Stimulated activated CD8-positive, alpha-beta memory T cell treated with anti-CD3 and anti-CD28 coated beads, Interleukin-12 subunit alpha, Interleukin-12 subunit beta, amount 100 ng/mL, for 1 hour (primary cell): ENCODE measurements around the gene GPAM.
"Not testable (repeated sequence)": the region's sequence is repeated elsewhere in the genome, so short reads cannot be mapped to it uniquely, and the experiment has no call there.

Source experiments
- DNase-seq: peaks from one replicate; pipeline ENCODE4 v3.0.0-alpha.2; 2020; ENCODE audit warnings: low read depth

The GPAM gene

DNA sequence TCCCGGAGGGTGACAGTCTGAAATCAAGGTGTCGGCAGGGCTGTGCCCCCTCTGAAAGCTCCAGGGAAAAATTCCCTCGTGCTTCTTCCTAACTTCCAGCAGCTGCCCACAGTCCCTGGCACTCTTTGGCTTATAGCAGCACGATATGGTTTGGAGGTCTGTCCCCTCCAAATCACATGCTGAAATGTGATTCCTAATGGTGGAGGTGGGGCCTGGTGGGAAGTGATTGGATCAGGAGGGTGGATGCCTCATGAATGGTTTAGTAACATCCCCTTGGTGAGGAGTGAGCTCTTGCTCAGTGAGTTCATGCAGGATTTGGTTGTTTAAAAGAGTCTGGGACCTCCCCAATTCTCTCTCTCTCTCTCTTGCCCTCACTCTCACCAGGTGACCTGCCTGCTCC is 51.1 kb downstream of the GPAM start:
- DNase-seq: no peak

GRCh38 chr10:112131996-112132395 is 51.6 kb downstream of the GPAM start:
- no peak for DNase-seq

DNA sequence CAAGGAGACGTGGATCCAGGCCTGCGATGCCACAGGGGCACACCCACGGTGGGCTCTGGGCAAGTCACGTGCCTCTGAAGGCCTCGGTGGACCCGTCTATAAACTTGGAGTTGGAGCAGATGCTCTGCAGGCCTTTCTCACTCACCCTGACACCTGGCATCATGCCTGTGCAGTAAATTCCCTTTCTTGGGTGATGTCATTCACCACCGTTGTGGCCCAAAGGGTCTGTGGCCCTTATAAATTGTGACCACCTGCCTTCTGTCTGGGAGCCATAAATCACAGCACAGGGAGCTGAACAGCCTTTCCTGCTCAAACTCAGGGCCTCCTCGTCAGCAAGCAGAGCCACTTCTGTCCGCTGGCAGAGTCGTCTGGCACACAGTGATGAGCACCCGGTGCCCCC is 52.2 kb downstream of the GPAM start:
- no peak for DNase-seq

GRCh38 chr10:112126901-112127300 is 56.7 kb downstream of the GPAM start:
- no peak for DNase-seq

DNA sequence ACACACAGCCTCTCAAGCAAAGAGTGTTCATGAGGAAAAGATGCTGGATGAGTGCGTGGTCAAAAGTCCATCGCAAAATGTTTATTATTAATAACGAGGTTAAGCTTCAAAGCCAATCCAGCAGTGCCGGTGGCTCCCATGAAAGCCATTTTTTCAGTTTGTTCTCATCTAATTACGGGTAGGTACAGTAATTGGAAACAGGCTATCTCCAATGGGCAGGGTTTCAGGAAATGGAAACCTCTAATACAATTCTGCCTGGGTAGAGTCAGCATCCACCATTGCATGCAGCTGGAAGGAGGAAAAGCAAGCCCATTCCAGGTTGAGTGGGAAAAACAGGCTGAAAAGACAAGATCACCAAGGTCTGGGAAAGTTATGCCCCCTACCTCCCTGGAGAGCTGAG is 57.4 kb downstream of the GPAM start:
- DNase-seq: no peak

GRCh38 chr10:112124866-112125265 is 58.7 kb downstream of the GPAM start:
- no peak for DNase-seq

DNA sequence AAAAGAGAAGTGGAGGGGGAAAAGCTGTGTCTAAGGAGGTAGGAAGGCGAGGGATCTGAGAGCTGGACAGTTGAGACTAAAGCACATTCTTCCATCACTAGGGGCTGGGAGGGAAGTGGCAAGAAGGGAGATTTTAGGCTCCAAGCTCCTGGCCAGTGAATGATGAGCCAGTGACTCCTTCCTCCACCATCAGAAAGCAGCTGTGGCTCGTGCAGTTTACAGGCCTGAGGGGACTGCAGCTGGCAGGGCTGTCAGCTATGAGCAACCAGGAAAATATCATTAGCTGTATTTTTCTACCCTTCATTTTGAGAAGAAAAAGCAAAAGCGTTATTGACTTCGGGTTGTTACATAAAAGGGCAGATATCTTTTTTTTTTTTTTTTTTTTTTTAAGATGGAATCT is 60.7 kb downstream of the GPAM start:
- DNase-seq: no peak

- no peak for DNase-seq
Measured at GRCh38 chr10:112120491-112120890, 63.1 kb downstream of the GPAM start.

DNA sequence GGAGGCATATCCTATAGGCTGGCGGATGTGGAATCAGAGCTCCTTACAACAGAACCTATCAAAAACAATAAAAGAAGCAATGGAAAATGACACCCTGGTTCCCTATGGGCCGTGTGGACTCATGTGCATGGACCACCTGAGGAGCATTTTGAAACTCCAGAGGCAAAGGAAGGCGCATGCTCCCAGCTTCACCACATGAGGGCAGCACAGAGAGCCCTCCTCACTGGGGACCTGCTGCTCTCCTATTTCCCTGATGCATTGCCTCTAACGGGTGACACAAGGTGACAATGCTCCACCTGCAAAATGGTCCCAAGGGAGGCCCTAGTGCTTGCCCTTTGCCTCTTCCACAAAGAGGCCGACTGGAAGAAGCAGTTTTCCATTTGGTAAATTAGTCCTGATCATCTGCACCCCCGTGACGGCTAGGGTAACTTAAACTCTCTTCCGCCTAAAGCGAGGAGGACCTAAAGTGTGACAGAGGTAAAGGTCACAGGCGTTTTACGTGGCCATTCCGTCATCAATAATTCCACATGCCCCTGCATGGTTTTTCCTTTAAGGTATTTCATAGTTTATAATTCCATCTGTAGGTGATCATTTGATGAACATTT is 67.7 kb downstream of the GPAM start:
- peak; percentile 11 for DNase-seq

- DNase-seq: not testable (repeated sequence)
Measured at GRCh38 chr10:112109779-112110178, 73.8 kb downstream of the GPAM start.
